GM12873 (cell line): ENCODE results near the gene LSR.

ENCODE experiments used
- TF ChIP-seq, protein P1 (sequence below): IDR thresholded peaks from 2 replicates; pipeline ENCODE4 v1.5.1; 2012; ENCODE audit warnings: low read depth, mild to moderate bottlenecking, moderate library complexity, low read length, control low read depth; ENCODE audit not compliant: insufficient read depth; ENCODE audit errors: missing control alignments

Gene LSR

DNA sequence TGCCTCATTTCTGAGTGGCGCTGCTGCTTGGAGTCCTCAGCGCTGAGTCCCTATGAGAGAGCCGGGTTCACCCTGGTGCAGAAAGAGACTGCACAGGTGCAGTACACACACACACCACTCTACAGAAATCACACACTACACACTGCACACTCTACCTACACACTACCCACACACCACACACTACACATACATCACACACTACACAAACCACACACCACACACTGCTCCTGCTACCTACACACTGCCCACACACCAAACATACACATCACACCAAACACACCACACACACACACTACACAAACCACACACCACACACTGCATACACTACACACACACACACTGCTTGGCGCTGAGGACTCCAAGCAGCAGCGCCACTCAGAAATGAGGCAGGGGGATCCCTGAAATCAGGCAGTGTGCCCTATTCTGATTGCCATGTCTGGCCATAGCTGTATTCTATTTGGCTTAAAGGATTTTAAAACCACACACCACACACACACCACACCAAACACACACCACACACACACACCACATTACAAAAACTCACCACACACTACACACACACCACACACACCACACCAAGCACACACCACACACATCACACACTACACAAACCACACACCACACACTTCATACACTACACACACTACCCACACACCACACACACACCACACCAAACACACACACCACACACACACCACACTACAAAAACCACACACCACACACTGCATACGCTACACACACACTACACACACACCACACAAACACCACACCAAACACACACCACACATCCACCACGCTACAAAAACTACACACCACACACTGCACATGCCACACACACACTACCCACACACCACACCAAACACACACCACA lies 48.1 kb downstream of the LSR start:
- TF ChIP-seq, protein P1, sequence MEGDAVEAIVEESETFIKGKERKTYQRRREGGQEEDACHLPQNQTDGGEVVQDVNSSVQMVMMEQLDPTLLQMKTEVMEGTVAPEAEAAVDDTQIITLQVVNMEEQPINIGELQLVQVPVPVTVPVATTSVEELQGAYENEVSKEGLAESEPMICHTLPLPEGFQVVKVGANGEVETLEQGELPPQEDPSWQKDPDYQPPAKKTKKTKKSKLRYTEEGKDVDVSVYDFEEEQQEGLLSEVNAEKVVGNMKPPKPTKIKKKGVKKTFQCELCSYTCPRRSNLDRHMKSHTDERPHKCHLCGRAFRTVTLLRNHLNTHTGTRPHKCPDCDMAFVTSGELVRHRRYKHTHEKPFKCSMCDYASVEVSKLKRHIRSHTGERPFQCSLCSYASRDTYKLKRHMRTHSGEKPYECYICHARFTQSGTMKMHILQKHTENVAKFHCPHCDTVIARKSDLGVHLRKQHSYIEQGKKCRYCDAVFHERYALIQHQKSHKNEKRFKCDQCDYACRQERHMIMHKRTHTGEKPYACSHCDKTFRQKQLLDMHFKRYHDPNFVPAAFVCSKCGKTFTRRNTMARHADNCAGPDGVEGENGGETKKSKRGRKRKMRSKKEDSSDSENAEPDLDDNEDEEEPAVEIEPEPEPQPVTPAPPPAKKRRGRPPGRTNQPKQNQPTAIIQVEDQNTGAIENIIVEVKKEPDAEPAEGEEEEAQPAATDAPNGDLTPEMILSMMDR, result no peak

DNA sequence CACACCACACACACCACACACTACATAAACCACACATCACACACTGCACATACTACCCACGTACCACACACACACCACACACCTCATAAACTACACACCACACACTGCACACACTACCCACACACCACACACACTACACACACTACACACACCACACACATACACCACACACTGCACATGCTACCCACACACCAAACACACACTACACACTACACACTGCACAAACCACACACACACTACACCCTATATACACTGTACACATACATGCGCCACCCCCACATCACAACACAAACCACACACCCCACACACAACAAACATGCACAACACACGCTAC lies 48.7 kb downstream of the LSR start:
- TF ChIP-seq, protein P1, result no peak

DNA sequence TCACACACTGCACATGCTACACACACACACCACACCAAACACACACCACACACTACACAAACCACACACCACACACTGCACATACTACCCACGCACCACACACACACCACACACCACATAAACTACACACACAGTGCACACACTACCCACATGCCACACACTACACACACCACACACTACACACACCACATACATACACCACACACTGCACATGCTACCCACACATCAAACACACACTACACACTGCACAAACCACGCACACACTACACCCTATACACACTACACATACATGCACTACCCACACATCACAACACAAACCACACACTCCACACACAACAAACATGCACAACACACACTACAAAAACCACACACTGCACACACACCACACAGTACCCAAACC lies 49.1 kb downstream of the LSR start:
- TF ChIP-seq, protein P1, result no peak

DNA sequence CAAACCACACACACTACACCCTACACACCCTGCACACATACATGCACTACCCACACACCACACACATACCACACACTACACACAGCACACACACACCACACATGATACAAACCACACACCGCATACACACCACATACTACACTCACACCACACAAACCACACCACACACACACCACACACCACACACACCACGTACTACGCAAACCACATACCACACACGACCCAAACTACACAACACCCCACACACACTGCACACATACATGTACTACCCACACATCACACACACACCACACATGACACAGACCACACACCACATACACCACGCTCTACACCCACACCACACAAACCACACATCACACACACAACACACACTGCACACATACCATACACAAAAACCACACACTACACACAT lies 49.8 kb downstream of the LSR start:
- TF ChIP-seq, protein P1, result no peak

DNA sequence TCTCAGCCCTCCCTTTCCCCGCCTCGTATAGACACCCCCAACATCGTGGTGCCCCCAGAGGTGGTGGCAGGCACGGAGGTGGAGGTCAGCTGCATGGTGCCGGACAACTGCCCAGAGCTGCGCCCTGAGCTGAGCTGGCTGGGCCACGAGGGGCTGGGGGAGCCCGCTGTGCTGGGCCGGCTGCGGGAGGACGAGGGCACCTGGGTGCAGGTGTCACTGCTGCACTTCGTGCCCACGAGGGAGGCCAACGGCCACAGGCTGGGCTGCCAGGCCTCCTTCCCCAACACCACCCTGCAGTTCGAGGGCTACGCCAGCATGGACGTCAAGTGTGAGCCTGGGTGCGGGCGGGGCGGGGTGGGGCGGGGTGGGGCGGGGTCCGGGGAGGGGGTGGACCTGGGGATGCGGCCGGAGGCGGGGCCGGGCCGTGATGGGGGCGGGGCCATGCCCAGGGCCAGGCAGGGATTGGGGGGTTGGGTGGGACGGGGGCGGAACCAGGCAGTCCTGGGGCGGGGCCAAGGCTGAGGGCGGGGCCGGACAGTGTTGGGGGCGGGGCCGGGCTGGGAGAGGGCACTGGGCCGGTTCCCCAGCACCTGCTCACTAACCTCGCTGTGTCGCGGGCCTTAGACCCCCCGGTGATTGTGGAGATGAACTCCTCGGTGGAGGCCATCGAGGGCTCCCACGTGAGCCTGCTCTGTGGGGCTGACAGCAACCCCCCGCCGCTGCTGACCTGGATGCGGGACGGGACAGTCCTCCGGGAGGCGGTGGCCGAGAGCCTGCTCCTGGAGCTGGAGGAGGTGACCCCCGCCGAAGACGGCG lies 50.9 kb downstream of the LSR start:
- TF ChIP-seq, protein P1, result no peak

DNA sequence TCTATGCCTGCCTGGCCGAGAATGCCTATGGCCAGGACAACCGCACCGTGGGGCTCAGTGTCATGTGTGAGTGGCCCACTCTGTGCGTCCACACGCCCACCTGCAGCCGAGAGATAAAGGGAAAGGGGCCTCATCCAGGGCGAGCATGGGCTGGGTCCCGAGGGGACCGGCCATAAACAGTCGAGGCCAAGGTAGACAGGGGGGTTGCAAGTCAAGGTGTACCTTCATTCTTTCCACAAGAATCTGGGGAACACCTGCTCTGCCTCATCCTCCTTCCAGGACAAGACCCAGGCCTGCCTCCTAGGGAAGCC lies 51.5 kb downstream of the LSR start:
- TF ChIP-seq, protein P1, result no peak

DNA sequence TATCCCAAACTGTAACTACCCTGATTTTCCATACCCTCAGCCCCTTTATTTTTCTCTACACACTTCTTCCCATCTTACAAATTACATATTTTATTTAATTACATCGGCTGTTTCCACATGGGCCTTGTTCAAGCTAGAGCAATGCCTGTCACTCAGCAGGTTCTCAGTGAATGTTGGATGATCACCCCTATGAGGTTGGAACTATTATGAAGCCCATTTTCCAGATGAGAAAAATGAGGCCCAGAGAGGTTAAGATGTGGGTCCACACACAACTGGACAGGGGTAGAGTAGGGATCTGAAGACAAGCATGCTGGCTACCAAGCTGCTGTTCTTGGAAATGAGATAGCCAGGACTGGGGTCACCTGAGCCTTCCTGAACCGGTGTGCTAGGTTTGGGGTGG lies 53.2 kb downstream of the LSR start:
- TF ChIP-seq, protein P1, result no peak
